ENCODE measurements around the gene P2RX4.
"Not testable (repeated sequence)": the region's sequence is repeated elsewhere in the genome, so short reads cannot be mapped to it uniquely, and the experiment has no call there.

Gene P2RX4

GRCh38 chr12:121253638-121254335 is 43.9 kb downstream of the P2RX4 start:
- FAIRE-seq: peak; percentile 30
- TF ChIP-seq POLR2AphosphoS5 (IDR thresholded peaks at IDR 0.05; ENCODE audit: low read depth, low read length) (no peak), TAF1 (IDR thresholded peaks at IDR 0.05; ENCODE audit: borderline replicate concordance, low read depth, low read length) (no peak), POLR2A (IDR thresholded peaks at IDR 0.05; ENCODE audit: low read depth, low read length) (no peak)

GRCh38 chr12:121255433-121255832 is 45.5 kb downstream of the P2RX4 start:
- DNase-seq (ENCODE audit: insufficient read length): no peak
- TF ChIP-seq POLR2AphosphoS5 (IDR thresholded peaks at IDR 0.05; ENCODE audit: low read depth, low read length): no peak
- no peak for TF ChIP-seq TAF1 (IDR thresholded peaks at IDR 0.05; ENCODE audit: borderline replicate concordance, low read depth, low read length)
- no peak for TF ChIP-seq POLR2A (IDR thresholded peaks at IDR 0.05; ENCODE audit: low read depth, low read length)
- peak; percentile 51 for FAIRE-seq

More at GRCh38 chr12:121253638-121254335, 43.9 kb downstream of the P2RX4 start:
- DNase-seq (ENCODE audit: insufficient read length): no peak

DNA sequence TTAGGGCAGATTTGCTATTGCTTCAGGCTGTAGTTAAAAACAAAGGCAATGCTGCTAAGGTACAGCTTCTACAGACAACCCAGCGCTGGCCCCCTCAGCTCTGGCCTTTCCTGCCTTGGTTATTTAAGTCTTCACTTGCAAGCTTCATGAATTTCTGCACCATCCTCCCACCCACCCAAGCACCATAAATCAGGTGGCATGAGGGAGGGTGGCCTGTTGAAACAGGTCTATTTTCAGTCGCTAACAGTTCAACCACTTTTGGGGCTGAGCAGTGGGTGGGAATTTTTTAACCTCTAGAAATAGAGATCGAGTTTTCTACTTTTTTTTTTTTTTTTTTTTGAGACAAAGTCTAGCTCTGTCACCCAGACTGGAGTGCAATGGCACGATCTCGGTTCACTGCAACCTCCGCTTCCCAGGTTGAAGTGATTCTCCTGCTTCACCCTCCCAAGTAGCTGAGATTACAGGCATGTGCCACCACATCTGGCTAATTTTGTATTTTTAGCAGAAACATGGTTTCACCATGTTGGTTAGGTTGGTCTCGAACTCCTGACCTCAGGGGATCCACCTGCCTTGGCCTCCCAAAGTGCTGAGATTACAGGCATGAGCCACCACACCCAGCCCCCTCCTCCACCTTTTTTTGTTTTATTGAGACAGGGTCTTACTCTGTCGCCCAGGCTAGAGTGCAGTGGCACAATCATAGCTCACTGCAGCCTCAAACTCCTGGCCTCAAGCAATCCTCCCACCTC is 47.9 kb downstream of the P2RX4 start:
- TF ChIP-seq POLR2A (IDR thresholded peaks at IDR 0.05; ENCODE audit: low read depth, low read length): 0 out of 2 replicates have a peak, but pooled peaks have one; percentile 16
- FAIRE-seq: peak; percentile 83
- not testable (repeated sequence) for DNase-seq (ENCODE audit: insufficient read length)

DNA sequence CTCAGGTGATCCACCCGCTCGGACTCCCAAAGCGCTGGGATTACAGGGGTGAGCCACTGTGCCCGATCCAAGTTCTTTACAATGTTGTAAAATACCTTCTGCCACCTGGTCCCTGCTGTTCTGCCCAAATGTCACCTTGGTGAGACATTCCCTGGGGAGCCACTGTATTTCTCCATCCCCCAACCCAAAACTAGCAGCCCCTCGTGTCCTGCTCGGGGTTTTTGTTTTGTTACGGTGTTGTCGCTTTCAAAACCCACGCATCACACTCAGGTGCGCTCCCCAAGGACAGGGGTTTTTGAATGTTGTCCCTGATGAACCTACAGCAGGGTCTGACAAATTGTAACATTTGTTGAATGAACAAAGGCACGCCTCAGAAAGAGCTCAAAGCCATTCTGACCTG is 49.1 kb downstream of the P2RX4 start:
- DNase-seq (ENCODE audit: insufficient read length) (no peak), FAIRE-seq (peak; percentile 50)
- TF ChIP-seq TAF1 (IDR thresholded peaks at IDR 0.05; ENCODE audit: borderline replicate concordance, low read depth, low read length) (no peak), POLR2A (IDR thresholded peaks at IDR 0.05; ENCODE audit: low read depth, low read length) (no peak), POLR2AphosphoS5 (IDR thresholded peaks at IDR 0.05; ENCODE audit: low read depth, low read length) (no peak)

GRCh38 chr12:121260091-121260490 is 50.2 kb downstream of the P2RX4 start:
- no peak for FAIRE-seq
- DNase-seq (ENCODE audit: insufficient read length): no peak
- TF ChIP-seq TAF1 (IDR thresholded peaks at IDR 0.05; ENCODE audit: borderline replicate concordance, low read depth, low read length) (no peak), POLR2AphosphoS5 (IDR thresholded peaks at IDR 0.05; ENCODE audit: low read depth, low read length) (no peak), POLR2A (IDR thresholded peaks at IDR 0.05; ENCODE audit: low read depth, low read length) (no peak)

- DNase-seq (ENCODE audit: insufficient read length) (no peak), FAIRE-seq (no peak)
- no peak for TF ChIP-seq TAF1 (IDR thresholded peaks at IDR 0.05; ENCODE audit: borderline replicate concordance, low read depth, low read length)
- TF ChIP-seq POLR2A (IDR thresholded peaks at IDR 0.05; ENCODE audit: low read depth, low read length): no peak
- no peak for TF ChIP-seq POLR2AphosphoS5 (IDR thresholded peaks at IDR 0.05; ENCODE audit: low read depth, low read length)
Measured at GRCh38 chr12:121261398-121261797, 51.5 kb downstream of the P2RX4 start.

DNA sequence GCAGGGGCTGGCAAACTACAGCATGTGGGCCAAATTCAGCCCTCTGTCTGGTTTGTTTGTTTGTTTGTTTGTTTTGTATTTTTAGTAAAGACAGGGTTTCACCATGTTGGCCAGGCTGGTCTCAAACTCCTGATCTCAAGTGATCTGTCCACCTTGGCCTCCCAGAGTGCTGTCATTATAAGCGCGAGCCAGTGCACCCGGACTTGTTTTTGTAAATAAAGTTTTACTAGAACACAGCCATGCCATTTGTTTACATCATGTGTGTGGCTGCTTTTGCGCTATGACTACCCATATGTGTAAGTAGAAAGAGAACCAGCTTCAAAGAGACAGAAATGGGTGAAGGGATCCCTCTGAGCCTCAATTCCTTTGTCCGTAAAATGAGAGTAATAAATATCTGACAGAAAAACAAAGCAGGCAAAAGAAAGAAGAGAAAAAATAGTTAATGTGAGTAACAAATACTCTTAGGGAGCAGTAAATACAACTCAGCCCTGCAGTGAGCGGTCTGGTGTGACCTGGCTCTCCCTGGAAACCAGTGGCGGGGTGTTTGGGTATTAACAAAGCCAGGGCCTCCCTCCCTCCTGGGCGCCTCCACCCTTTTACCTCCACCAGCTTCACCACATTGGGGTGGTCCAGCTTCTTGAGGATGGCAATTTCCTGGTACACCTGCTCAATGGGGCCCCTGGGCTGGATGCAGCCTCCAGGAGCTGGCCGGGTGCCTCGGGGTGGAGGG is 53.4 kb downstream of the P2RX4 start:
- FAIRE-seq: no peak
- DNase-seq (ENCODE audit: insufficient read length): no peak
- TF ChIP-seq POLR2A (IDR thresholded peaks at IDR 0.05; ENCODE audit: low read depth, low read length) (no peak), POLR2AphosphoS5 (IDR thresholded peaks at IDR 0.05; ENCODE audit: low read depth, low read length) (no peak), TAF1 (IDR thresholded peaks at IDR 0.05; ENCODE audit: borderline replicate concordance, low read depth, low read length) (no peak)

- no peak for FAIRE-seq
- TF ChIP-seq POLR2A (IDR thresholded peaks at IDR 0.05; ENCODE audit: low read depth, low read length) (no peak), POLR2AphosphoS5 (IDR thresholded peaks at IDR 0.05; ENCODE audit: low read depth, low read length) (no peak)
Measured at GRCh38 chr12:121264135-121264534, 54.2 kb downstream of the P2RX4 start.

DNA sequence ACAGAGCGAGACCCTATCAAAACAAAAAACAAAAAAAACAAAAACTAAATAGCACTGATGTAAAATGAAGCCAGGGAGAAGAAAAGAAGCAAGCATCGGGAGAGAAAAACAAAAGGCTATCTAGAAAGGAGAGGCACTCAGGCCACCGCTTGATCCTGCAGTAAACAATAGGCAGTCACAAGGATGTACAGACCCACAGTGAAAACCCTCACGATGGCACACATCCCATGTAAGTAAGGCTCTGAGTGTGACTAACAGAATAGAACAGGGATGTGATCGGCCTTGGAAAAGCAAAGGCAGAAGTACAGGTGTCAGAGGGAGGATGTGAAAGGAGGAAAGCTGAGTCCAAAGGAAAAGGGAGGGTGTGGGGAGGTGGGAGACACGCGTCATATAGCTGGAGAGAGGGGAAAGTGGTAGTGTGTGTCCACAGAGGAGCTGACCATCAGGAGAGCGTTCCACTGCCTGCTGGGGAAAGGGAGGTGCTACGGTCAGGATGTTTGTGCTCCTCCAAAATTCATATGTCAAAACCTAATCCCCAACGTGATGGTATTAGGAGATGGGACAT is 55.1 kb downstream of the P2RX4 start:
- no peak for FAIRE-seq

More at GRCh38 chr12:121264135-121264534, 54.2 kb downstream of the P2RX4 start:
- DNase-seq (ENCODE audit: insufficient read length): no peak

DNA sequence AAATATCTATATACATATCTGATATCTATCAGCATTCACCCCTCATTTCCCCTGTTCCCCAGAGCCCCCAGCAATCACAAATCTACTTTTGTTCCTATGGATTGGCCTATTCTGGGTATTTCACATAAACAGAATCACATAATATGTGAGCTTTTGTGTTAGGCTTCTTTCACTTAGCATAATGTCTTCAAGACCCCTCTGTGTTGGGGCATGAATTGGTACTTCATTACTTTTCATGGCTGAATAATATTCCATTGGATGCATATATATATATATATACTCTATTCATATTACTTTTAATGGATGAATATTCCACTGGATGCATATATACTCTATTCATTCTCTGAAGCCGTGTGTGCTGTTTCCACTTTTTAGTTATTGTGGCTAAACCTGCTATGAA is 57.9 kb downstream of the P2RX4 start:
- no peak for DNase-seq (ENCODE audit: insufficient read length)
- TF ChIP-seq POLR2AphosphoS5 (IDR thresholded peaks at IDR 0.05; ENCODE audit: low read depth, low read length): no peak
- TF ChIP-seq TAF1 (IDR thresholded peaks at IDR 0.05; ENCODE audit: borderline replicate concordance, low read depth, low read length): no peak
- no peak for TF ChIP-seq POLR2A (IDR thresholded peaks at IDR 0.05; ENCODE audit: low read depth, low read length)
- FAIRE-seq: no peak

More for the DNA sequence above, 55.1 kb downstream of the P2RX4 start:
- TF ChIP-seq POLR2A (IDR thresholded peaks at IDR 0.05; ENCODE audit: low read depth, low read length): no peak
- no peak for TF ChIP-seq TAF1 (IDR thresholded peaks at IDR 0.05; ENCODE audit: borderline replicate concordance, low read depth, low read length)
- TF ChIP-seq POLR2AphosphoS5 (IDR thresholded peaks at IDR 0.05; ENCODE audit: low read depth, low read length): no peak
- DNase-seq (ENCODE audit: insufficient read length): no peak

- TF ChIP-seq POLR2A (IDR thresholded peaks at IDR 0.05; ENCODE audit: low read depth, low read length) (no peak), TAF1 (IDR thresholded peaks at IDR 0.05; ENCODE audit: borderline replicate concordance, low read depth, low read length) (no peak), POLR2AphosphoS5 (IDR thresholded peaks at IDR 0.05; ENCODE audit: low read depth, low read length) (no peak)
- no peak for DNase-seq (ENCODE audit: insufficient read length)
- FAIRE-seq: no peak
Measured at GRCh38 chr12:121273364-121273896, 63.5 kb downstream of the P2RX4 start.
